RWPE2 (cell line): ENCODE data around the gene STK33.

Source experiments
- ATAC-seq: fragments of 200-7000 bp; cut with Tn5 transposase; 3 replicates; pipeline ENCODE4 v1.9.1; 2021; ENCODE audit warnings: low read depth
- DNase-seq: peaks from one replicate; pipeline ENCODE4 v3.0.0-alpha.2; 2020; ENCODE audit warnings: low spot score
- H3K27ac ChIP-seq: fragments of 450-650 bp; 2 replicates; pipeline ENCODE4 v1.5.1; 2017; ENCODE audit warnings: mild to moderate bottlenecking; ENCODE audit not compliant: poor library complexity, severe bottlenecking
- H3K27me3 ChIP-seq: fragments of 250-450 bp; sonication (Bioruptor Pico); 2 replicates; pipeline ENCODE4 v1.5.1; 2021; ENCODE audit warnings: mild to moderate bottlenecking, moderate library complexity; ENCODE audit not compliant: insufficient read depth, poor library complexity, severe bottlenecking
- H3K36me3 ChIP-seq: fragments of 250-450 bp; sonication (Bioruptor Pico); 2 replicates; pipeline ENCODE4 v1.5.1; 2020; ENCODE audit warnings: low read depth, mild to moderate bottlenecking, moderate library complexity
- H3K4me1 ChIP-seq: fragments of 250-450 bp; sonication (Bioruptor Pico); 2 replicates; pipeline ENCODE4 v1.5.1; 2021; ENCODE audit warnings: mild to moderate bottlenecking, moderate library complexity; ENCODE audit not compliant: insufficient read depth, poor library complexity, severe bottlenecking
- H3K4me3 ChIP-seq: fragments of 250-450 bp; sonication (Bioruptor Pico); 2 replicates; pipeline ENCODE4 v1.5.1; 2021; ENCODE audit warnings: mild to moderate bottlenecking, moderate library complexity; ENCODE audit not compliant: severe bottlenecking
- H3K9me3 ChIP-seq: fragments of 250-450 bp; sonication (Bioruptor Pico); 2 replicates; pipeline ENCODE4 v1.5.1; 2021; ENCODE audit warnings: mild to moderate bottlenecking, moderate library complexity; ENCODE audit not compliant: severe bottlenecking
- TF ChIP-seq, protein P1 (sequence below): fragments of 450-650 bp; IDR thresholded peaks from one replicate; pipeline ENCODE4 v1.5.1; 2017; ENCODE audit warnings: mild to moderate bottlenecking, moderate library complexity; ENCODE audit not compliant: poor library complexity, severe bottlenecking

The STK33 gene

DNA sequence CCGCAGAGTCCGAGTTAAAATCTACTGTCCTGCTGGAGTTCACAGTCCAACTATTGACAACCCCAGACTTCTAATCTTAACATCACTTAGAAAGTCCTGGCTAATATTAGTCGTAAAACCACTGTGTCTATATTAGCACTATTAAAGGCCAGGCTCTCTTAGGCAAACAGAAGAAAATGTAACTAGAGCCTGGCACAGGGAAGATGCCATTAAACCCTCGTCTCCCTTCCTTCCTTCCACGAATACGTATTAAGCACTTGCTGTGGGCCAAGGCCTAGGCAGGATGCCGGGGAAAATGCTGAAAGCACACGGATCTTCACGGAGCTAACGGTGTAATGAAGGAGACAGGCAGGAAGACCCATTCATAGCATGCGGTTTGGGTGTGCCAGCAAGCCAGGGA is 248.8 kb downstream of the STK33 start:
- Histone ChIP-seq H3K36me3 (no peaks in the 10 kb centered on the region), H3K4me3 (no peak overlapping the region), H3K4me1 (no peaks in the 10 kb centered on the region), H3K27ac (no peak overlapping the region), H3K9me3 (no peaks in the 10 kb centered on the region), H3K27me3 (no peaks in the 10 kb centered on the region)
- TF ChIP-seq, protein P1, sequence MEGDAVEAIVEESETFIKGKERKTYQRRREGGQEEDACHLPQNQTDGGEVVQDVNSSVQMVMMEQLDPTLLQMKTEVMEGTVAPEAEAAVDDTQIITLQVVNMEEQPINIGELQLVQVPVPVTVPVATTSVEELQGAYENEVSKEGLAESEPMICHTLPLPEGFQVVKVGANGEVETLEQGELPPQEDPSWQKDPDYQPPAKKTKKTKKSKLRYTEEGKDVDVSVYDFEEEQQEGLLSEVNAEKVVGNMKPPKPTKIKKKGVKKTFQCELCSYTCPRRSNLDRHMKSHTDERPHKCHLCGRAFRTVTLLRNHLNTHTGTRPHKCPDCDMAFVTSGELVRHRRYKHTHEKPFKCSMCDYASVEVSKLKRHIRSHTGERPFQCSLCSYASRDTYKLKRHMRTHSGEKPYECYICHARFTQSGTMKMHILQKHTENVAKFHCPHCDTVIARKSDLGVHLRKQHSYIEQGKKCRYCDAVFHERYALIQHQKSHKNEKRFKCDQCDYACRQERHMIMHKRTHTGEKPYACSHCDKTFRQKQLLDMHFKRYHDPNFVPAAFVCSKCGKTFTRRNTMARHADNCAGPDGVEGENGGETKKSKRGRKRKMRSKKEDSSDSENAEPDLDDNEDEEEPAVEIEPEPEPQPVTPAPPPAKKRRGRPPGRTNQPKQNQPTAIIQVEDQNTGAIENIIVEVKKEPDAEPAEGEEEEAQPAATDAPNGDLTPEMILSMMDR, result no peak
- no peak for DNase-seq
- ATAC-seq, result no peak

DNA sequence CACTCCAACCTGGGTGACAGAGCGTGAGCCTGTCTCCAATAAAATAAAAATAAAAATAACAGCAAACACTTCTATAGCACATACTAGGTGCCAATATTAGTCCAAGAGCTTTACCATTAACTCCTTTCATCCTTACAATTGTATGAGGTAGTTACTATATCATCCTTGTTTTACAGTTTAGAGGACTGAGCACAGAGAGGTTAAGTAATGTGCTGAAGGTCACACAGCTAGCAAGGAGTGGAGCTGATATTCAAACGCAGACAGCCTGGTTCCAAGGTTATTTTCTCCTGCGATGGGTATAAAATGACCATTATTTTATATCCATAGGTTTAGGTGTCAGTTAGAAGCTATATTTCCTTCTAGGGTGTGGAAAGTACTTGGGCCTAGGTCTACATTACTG is 249.7 kb downstream of the STK33 start:
- TF ChIP-seq, protein P1, result no peak
- ATAC-seq, result no peak
- Histone ChIP-seq H3K4me1 (no peaks in the 10 kb centered on the region), H3K9me3 (no peaks in the 10 kb centered on the region), H3K27me3 (no peaks in the 10 kb centered on the region), H3K27ac (no peak overlapping the region), H3K36me3 (no peaks in the 10 kb centered on the region), H3K4me3 (no peak overlapping the region)
- no peak for DNase-seq

DNA sequence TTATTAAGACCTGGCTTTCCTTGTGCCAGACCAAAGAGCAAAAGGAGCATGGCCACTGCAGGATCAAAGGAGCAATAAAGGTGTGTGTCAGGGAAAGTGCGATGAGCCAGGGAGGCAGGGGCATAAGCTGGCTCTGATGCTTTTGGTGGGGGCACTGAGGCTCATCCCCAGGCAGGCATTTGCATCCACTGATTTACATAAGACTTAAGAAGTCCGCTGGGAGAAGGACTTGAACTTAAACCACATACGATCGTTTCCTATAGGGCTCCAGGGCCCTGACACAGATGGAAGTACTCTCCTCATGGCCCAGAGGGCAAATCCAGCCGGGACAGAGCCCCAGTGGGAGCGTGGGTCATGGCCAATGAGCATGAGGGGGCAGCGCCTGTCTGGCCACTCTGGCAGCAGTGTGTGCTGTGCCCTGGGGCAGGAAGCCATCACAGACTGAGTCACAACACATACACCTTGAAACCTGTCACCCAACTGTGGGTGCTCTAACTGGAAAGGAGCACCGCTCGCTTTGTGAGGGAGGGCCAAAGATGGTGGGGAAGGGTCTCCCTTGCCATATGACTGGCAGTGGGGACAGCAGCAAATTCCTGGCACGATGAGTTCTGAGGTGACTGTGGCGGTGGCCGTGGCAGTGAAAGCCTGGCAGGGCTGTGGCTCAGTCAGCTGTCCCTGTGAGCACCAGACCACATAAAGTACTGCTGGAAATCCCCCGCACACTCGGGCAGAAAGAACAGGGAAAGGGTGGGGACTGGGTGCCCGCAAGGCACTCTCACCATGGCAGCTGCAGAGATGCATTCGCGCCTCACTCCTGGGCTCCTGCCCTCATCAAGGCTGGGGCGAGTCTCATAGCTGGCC is 251.0 kb downstream of the STK33 start:
- ATAC-seq (peak; percentile 58; the same call in 2 of the 3 replicates), DNase-seq (no peak)
- Histone ChIP-seq H3K27me3 (no peaks in the 10 kb centered on the region), H3K9me3 (no peaks in the 10 kb centered on the region), H3K36me3 (no peaks in the 10 kb centered on the region), H3K4me1 (no peaks in the 10 kb centered on the region), H3K4me3 (no peak overlapping the region), H3K27ac (no peak overlapping the region)
- TF ChIP-seq, protein P1, result no peak

DNA sequence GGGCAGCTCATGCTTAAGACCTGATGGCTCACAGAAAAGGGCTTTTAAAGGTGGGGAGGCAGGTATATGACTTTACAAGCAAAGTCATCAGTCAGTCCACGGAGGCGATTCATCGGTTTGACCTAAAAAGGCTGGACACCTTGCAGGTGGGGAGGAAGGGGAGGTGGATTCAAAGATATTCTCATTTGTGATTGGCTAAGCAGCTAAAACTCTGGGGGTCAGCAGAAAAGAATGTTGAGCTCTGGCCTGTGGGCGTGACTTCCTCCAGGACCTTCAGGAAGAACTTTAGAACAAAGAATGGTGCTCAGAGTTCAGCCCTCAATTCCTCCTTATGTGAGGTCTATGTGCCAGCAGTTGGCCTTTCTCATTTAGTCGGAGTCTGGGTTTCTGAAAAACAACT is 252.0 kb downstream of the STK33 start:
- ATAC-seq, result no peak
- H3K4me1 ChIP-seq, result no peaks in the 10 kb centered on the region
- DNase-seq, result no peak
- no peaks in the 10 kb centered on the region for H3K27me3 ChIP-seq
- H3K36me3 ChIP-seq, result no peaks in the 10 kb centered on the region
- H3K27ac ChIP-seq, result no peak overlapping the region
- TF ChIP-seq, protein P1, result no peak
- no peak overlapping the region for H3K4me3 ChIP-seq
- no peaks in the 10 kb centered on the region for H3K9me3 ChIP-seq
